Epithelial cell of esophagus (primary cell): ENCODE data around the gene CLDN6.

ENCODE experiments used
- DNase-seq: peaks from one replicate; pipeline ENCODE4 v3.0.0; 2010; ENCODE audit warnings: low read depth
- H3K4me3 ChIP-seq: 2 replicates; pipeline ENCODE4 v1.5.1; 2011; ENCODE audit warnings: mild to moderate bottlenecking, low read length, control low read depth
- TF ChIP-seq, protein P1 (sequence below): IDR thresholded peaks from 2 replicates; pipeline ENCODE4 v1.5.1; 2011; ENCODE audit warnings: low read depth, mild to moderate bottlenecking, low read length, control low read depth, inconsistent platforms; ENCODE audit not compliant: insufficient read depth; ENCODE audit errors: missing control alignments

Gene CLDN6

GRCh38 chr16:2985893-2986355 is 32.1 kb downstream of the CLDN6 start:
- no peak overlapping the region for H3K4me3 ChIP-seq
- TF ChIP-seq, protein P1, sequence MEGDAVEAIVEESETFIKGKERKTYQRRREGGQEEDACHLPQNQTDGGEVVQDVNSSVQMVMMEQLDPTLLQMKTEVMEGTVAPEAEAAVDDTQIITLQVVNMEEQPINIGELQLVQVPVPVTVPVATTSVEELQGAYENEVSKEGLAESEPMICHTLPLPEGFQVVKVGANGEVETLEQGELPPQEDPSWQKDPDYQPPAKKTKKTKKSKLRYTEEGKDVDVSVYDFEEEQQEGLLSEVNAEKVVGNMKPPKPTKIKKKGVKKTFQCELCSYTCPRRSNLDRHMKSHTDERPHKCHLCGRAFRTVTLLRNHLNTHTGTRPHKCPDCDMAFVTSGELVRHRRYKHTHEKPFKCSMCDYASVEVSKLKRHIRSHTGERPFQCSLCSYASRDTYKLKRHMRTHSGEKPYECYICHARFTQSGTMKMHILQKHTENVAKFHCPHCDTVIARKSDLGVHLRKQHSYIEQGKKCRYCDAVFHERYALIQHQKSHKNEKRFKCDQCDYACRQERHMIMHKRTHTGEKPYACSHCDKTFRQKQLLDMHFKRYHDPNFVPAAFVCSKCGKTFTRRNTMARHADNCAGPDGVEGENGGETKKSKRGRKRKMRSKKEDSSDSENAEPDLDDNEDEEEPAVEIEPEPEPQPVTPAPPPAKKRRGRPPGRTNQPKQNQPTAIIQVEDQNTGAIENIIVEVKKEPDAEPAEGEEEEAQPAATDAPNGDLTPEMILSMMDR, result no peak
- no peak for DNase-seq

DNA sequence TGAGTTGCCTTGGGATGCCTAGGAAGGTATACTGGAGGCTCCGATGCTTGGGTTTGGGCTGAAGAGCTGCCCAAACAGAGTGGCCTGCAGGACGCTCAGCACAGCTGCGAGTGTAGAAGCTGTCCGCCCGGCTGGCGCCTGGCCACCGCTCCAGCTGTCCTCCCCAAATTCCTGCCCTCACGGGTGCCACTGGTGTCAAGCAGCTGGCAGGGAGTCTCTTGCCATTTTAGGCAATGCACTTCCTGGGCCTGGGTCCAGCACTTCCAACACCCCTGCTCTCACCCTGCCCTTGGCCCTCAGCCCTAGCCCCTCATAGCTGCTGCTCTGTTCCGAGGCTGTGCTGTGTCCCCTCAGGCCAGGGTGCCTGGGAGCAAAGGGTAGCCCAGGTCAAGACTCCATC is 32.5 kb downstream of the CLDN6 start:
- no peak for DNase-seq

DNA sequence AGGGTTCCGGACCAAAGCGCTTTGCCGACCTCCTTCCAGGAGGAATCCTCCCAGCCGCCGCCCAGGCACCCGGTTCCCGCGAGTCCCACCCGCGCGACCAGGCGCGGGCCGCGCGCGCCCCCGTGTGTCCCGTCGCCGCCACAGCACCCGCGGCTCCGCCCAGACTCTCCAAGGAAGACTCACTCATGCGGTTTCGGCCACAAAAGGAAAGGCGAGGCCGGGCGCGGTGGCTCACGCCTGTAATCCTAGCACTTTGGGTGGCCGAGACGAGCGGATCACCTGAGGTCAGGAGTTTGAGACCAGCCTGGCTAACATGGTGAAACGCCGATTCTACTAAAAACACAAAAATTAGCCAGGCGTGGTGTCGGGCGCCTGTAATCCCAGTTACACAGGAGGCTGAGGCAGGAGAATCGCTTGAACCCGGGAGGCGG is 34.3 kb downstream of the CLDN6 start:
- H3K4me3 ChIP-seq, result peak overlapping the region; percentile 29
- TF ChIP-seq, protein P1, result peak; percentile 37
- DNase-seq, result peak; percentile 84

More for the DNA sequence above, 32.5 kb downstream of the CLDN6 start:
- TF ChIP-seq, protein P1, result no peak
- no peak overlapping the region for H3K4me3 ChIP-seq

DNA sequence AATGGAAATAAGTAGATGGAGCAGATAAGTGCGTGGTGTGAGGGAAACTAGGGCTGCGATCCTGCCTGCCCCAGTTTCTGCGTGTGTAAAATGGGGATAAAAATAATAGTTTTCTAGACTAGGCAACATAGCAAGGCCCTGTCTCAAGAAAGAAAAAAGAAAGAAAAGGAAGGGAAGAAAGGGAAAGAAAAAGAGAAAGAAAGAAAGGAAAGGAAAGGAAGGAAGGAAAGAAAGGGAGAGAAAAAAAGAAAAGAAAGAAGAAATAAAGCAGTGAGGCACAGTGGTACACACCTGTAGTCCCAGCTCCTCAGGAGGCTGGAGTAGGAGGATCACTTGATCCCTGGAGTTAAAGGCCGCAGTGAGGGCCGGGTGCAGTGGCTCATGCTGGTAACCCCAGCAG is 35.6 kb downstream of the CLDN6 start:
- DNase-seq, result no peak
- TF ChIP-seq, protein P1, result no peak
- H3K4me3 ChIP-seq, result no peak overlapping the region

- no peak overlapping the region for H3K4me3 ChIP-seq
- TF ChIP-seq, protein P1, result no peak
- DNase-seq, result no peak
Observed at GRCh38 chr16:2981899-2982250, 36.1 kb downstream of the CLDN6 start.

GRCh38 chr16:2981177-2981898 is 36.6 kb downstream of the CLDN6 start:
- H3K4me3 ChIP-seq, result peak overlapping the region; percentile 77
- TF ChIP-seq, protein P1, result no peak
- no peak for DNase-seq
